ENCODE results near the gene SDHB. TPM values are rescaled to one million over a fixed set of nuclear protein-coding genes. Genes with fewer than 3 reads are reported as not detected.

The SDHB gene
- total and polyA plus RNA-seq, 12 donors: 102 to 486 (median 377) TPM

- WGBS, 2 donors: 74 to 86% methylated on average over 7 of the region's 7 CpGs
- Histone ChIP-seq H3K4me3 (no peak overlapping the region), H3K27ac (no peak overlapping the region), H3K4me1 (no peaks in the 10 kb centered on the region), H3K36me3 (no peaks in the 10 kb centered on the region), H3K9me3 (peaks cover 0 to 11% (median 0%) of the 10 kb centered on the region in 11 donors), H3K27me3 (peaks cover 0 to 6% (median 0%) of the 10 kb centered on the region in 7 donors)
- no peak for DNase-seq
- intact Hi-C loops (cut with DNase I): no loop called here
- no peak for ATAC-seq
- TF ChIP-seq CTCF (IDR thresholded peaks at IDR 0.05): no peak
These were observed 37.4 kb upstream of the SDHB start for GRCh38 chr1:17091252-17091651.

GRCh38 chr1:17089506-17089905, 35.7 kb upstream of the SDHB start:
- intact Hi-C loops (cut with DNase I): no loop called here
- Histone ChIP-seq H3K4me1 (no peaks in the 10 kb centered on the region), H3K27ac (no peak overlapping the region), H3K9me3 (peaks cover 0 to 11% (median 0%) of the 10 kb centered on the region in 11 donors), H3K27me3 (peaks cover 0 to 3% (median 0%) of the 10 kb centered on the region in 7 donors), H3K4me3 (no peak overlapping the region), H3K36me3 (no peaks in the 10 kb centered on the region)
- 76 to 78% methylated on average over 14 of the region's 14 CpGs for WGBS, 2 donors
- ATAC-seq (no peak), DNase-seq (no peak)
- TF ChIP-seq CTCF (IDR thresholded peaks at IDR 0.05): no peak

- TF ChIP-seq CTCF (IDR thresholded peaks at IDR 0.05): no peak
- peaks cover 0 to 7% (median 0%) of the 10 kb centered on the region in 7 donors for H3K27me3 ChIP-seq
- no peak overlapping the region for H3K27ac ChIP-seq
- H3K36me3 ChIP-seq: no peaks in the 10 kb centered on the region
- 68 to 72% methylated on average over 6 of the region's 6 CpGs for WGBS, 2 donors
- H3K4me3 ChIP-seq: no peak overlapping the region
- H3K4me1 ChIP-seq: peaks cover 0 to 5% (median 0%) of the 10 kb centered on the region in 9 donors
- H3K9me3 ChIP-seq: no peaks in the 10 kb centered on the region
- ATAC-seq: no peak
- intact Hi-C loops (cut with DNase I): no loop called here
- DNase-seq: no peak
These were observed 32.9 kb upstream of the SDHB start for GRCh38 chr1:17086751-17087150.

- H3K27ac ChIP-seq: no peak overlapping the region
- intact Hi-C loops (cut with DNase I): no loop called here
- WGBS, 2 donors: 74 to 77% methylated on average over 10 of the region's 10 CpGs
- peaks cover 0 to 3% (median 0%) of the 10 kb centered on the region in 11 donors for H3K9me3 ChIP-seq
- H3K36me3 ChIP-seq: peaks cover 0 to 3% (median 0%) of the 10 kb centered on the region in 9 donors
- peaks cover 0 to 7% (median 0%) of the 10 kb centered on the region in 7 donors for H3K27me3 ChIP-seq
- no peak for TF ChIP-seq CTCF (IDR thresholded peaks at IDR 0.05)
- H3K4me1 ChIP-seq: peaks cover 0 to 11% (median 0%) of the 10 kb centered on the region in 9 donors
- ATAC-seq (no peak), DNase-seq (no peak)
- no peak overlapping the region for H3K4me3 ChIP-seq
These were observed 31.0 kb upstream of the SDHB start for GRCh38 chr1:17084787-17085186.
